Uterus (tissue), 2 donors: ENCODE measurements around the gene SLC4A8.
"Not testable (repeated sequence)": the region's sequence is repeated elsewhere in the genome, so short reads cannot be mapped to it uniquely, and the experiment has no call there.

ENCODE experiments used
- POLR2A ChIP-seq, 2 donors: fragments of 450-650 bp; IDR thresholded peaks; one replicate each; pipeline ENCODE4 v1.6.1; 2016; ENCODE audit warnings: antibody characterized with exemption in 2 of 2, mild to moderate bottlenecking in 1 of 2, moderate library complexity in 1 of 2
- TF ChIP-seq, protein P1 (sequence below), 4 experiments: fragments of 200-600 bp in 2 of 4; fragments of 450-650 bp in 2 of 4; sonication (generic) in 2 of 4; IDR thresholded peaks; one replicate each; pipeline ENCODE4 v1.5.1; 2016 to 2019; ENCODE audit warnings: antibody characterized with exemption in 4 of 4, mild to moderate bottlenecking in 2 of 4, moderate library complexity in 1 of 4

DNA sequence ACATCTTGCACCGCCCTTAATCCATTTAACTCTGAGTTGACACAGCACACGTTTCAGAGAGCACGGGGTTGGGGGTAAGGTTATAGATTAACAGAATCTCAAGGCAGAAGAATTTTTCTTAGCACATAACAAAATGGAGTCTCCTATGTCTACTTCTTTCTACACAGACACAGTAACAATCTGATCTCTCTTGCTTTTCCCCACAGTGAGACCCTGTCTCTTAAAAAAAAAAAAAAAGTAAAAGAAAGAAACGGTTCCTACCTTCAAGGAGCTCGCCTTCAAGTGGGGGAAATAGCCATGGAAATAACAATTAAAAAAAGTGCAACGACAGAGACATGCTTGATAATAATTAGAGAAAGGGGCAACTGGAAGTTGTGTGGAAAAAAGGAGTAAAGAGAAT is 30.4 kb downstream of the SLC4A8 start:
- TF ChIP-seq POLR2A (IDR thresholded peaks at IDR 0.05) = not testable (repeated sequence)
- TF ChIP-seq, protein P1, sequence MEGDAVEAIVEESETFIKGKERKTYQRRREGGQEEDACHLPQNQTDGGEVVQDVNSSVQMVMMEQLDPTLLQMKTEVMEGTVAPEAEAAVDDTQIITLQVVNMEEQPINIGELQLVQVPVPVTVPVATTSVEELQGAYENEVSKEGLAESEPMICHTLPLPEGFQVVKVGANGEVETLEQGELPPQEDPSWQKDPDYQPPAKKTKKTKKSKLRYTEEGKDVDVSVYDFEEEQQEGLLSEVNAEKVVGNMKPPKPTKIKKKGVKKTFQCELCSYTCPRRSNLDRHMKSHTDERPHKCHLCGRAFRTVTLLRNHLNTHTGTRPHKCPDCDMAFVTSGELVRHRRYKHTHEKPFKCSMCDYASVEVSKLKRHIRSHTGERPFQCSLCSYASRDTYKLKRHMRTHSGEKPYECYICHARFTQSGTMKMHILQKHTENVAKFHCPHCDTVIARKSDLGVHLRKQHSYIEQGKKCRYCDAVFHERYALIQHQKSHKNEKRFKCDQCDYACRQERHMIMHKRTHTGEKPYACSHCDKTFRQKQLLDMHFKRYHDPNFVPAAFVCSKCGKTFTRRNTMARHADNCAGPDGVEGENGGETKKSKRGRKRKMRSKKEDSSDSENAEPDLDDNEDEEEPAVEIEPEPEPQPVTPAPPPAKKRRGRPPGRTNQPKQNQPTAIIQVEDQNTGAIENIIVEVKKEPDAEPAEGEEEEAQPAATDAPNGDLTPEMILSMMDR (IDR thresholded peaks at IDR 0.05) = not testable (repeated sequence)
